Muscle layer of colon (tissue), 2 donors: ENCODE results near the gene UBE2Q1.

Source experiments
- H3K27ac ChIP-seq: one replicate; pipeline ENCODE4 v1.7.0; 2013; ENCODE audit warnings: low read depth, mild to moderate bottlenecking, low read length, moderate library complexity
- H3K27me3 ChIP-seq, 2 donors: one replicate each; pipeline ENCODE4 v1.7.0; 2013; ENCODE audit warnings: low read length in 2 of 2, mild to moderate bottlenecking in 2 of 2; ENCODE audit not compliant: insufficient read depth in 2 of 2, control insufficient read depth in 1 of 2
- H3K36me3 ChIP-seq: one replicate; pipeline ENCODE4 v1.7.0; 2013; ENCODE audit warnings: mild to moderate bottlenecking, low read length; ENCODE audit not compliant: insufficient read depth
- H3K4me1 ChIP-seq: one replicate; pipeline ENCODE4 v1.7.0; 2013; ENCODE audit warnings: mild to moderate bottlenecking, low read length; ENCODE audit not compliant: insufficient read depth
- H3K4me3 ChIP-seq, 2 donors: one replicate each; pipeline ENCODE4 v1.7.0; 2013; ENCODE audit warnings: low read length in 2 of 2, low read depth in 1 of 2, mild to moderate bottlenecking in 1 of 2, moderate library complexity in 1 of 2
- H3K9ac ChIP-seq: one replicate; pipeline ENCODE4 v1.7.0; 2013; ENCODE audit warnings: low read length
- H3K9me3 ChIP-seq: one replicate; pipeline ENCODE4 v1.7.0; 2013; ENCODE audit warnings: mild to moderate bottlenecking, low read length
- donor health status: abdominal sarcoma.
- donor health status: Adenocarcinoma of cecum.

The UBE2Q1 gene

GRCh38 chr1:154500533-154500932, 57.9 kb downstream of the UBE2Q1 start:
- H3K27ac ChIP-seq, result no peak overlapping the region

DNA sequence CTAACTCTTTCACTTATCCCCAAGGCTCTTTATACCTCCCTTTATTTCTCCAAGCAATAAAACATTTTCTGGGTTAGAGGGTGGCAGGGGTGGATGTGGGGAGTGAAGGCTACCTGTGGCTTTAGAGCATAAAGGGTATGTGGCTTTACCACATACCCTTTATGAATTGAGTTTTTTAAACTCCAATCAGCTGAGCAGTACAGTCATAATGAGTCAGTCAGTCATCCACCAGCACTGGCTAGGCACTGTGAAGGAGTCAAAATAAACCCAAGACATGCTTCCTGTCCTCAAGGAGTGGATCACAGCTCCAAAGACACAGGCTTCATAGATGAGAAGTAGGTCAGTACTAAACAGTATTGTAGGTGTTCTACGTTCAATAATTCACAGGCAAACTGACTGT, 59.0 kb downstream of the UBE2Q1 start:
- Histone ChIP-seq H3K27me3 (peaks cover 22 to 41% of the 10 kb centered on the region in 2 donors), H3K4me1 (peaks cover 4% of the 10 kb centered on the region), H3K36me3 (no peaks in the 10 kb centered on the region), H3K9ac (no peak overlapping the region), H3K27ac (no peak overlapping the region), H3K4me3 (no peak overlapping the region), H3K9me3 (no peaks in the 10 kb centered on the region)

More at GRCh38 chr1:154500533-154500932, 57.9 kb downstream of the UBE2Q1 start:
- Histone ChIP-seq H3K4me1 (peaks cover 4% of the 10 kb centered on the region), H3K36me3 (no peaks in the 10 kb centered on the region), H3K9me3 (no peaks in the 10 kb centered on the region), H3K27me3 (peaks cover 22 to 41% of the 10 kb centered on the region in 2 donors), H3K9ac (no peak overlapping the region), H3K4me3 (peak overlapping the region in 1 of 2 donors; percentile 55)
